Peyer's patch (tissue), 4 donors: ENCODE results near the gene IFT172.

ENCODE experiments used
- CTCF ChIP-seq, 6 experiments: fragments of 450-650 bp in 4 of 6; fragments of 200-600 bp in 2 of 6; sonication (generic) in 1 of 6; IDR thresholded peaks; one replicate each; pipeline ENCODE4 v1.5.1; 2017 to 2019; ENCODE audit warnings: antibody characterized with exemption in 6 of 6, mild to moderate bottlenecking in 3 of 6, moderate library complexity in 1 of 6
- POLR2A ChIP-seq, 2 donors: fragments of 450-650 bp; IDR thresholded peaks; one replicate each; pipeline ENCODE4 v1.5.1; 2017; ENCODE audit warnings: antibody characterized with exemption in 2 of 2, mild to moderate bottlenecking in 2 of 2, moderate library complexity in 2 of 2

GRCh38 chr2:27445615-27446014 lies 43.9 kb downstream of the IFT172 start:
- TF ChIP-seq CTCF (IDR thresholded peaks at IDR 0.05) (no peak), POLR2A (IDR thresholded peaks at IDR 0.05) (no peak)
